ENCODE results near the gene RHBG. TPM values are rescaled to one million over a fixed set of nuclear protein-coding genes. Genes with fewer than 3 reads are reported as not detected.

RHBG gene
- total and polyA plus RNA-seq, 2 of the 4 experiments (the other 2 are of a cell fraction): not detected

DNA sequence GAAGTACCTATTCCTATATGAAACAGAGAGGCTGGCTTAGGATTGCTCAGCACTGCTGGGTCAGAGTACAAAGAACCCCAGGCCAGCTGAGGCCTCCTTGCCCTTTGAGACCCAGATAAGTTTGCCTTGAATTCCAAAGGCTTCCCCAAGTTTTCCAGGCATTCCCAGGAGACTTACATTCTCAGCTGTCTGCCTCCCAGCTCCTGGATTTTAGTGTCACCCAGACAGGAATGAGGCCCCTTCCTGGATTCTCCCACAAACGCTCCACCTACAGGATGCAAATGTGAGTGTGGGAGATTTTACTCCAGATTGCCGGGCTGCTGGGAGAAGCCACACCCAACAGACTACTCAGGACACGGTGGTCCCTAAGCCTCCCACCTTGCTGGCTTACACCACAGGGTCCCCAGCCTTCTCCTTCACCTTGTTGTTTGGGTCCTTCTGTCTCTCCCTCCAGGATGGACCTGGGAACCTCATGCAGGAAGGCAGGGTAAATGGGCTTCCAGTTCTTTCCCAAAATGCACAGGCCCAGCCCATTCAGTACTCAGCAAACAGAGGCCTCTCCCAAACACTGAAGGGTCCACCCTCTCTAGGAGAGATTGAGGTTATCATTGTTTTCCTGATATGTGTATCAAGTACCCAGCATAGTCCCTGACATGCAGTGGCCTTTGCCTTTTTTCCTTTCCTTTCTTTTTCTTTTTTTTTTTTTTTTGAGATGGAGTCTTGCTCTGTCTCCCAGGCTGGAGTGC is 10.6 kb downstream of the RHBG start:
- ATAC-seq (ENCODE audit: low read depth): no peak

More for the DNA sequence above, 10.6 kb downstream of the RHBG start:
- no peak for TF ChIP-seq FOS (IDR thresholded peaks at IDR 0.05; ENCODE audit: low read depth, low read length)
- no peak for TF ChIP-seq NFE2L2 (IDR thresholded peaks at IDR 0.05; ENCODE audit: low read depth, low read length)
- no peak for TF ChIP-seq POLR2A (IDR thresholded peaks at IDR 0.05; ENCODE audit: low read depth, low read length)
- TF ChIP-seq CEBPB (IDR thresholded peaks at IDR 0.05; ENCODE audit: low read depth, low read length): no peak
- TF ChIP-seq RFX5 (IDR thresholded peaks at IDR 0.05; ENCODE audit: low read depth, low read length): no peak
- no peak for TF ChIP-seq CHD1 (IDR thresholded peaks at IDR 0.05; ENCODE audit: low read depth, low read length)
- TF ChIP-seq, protein P1, sequence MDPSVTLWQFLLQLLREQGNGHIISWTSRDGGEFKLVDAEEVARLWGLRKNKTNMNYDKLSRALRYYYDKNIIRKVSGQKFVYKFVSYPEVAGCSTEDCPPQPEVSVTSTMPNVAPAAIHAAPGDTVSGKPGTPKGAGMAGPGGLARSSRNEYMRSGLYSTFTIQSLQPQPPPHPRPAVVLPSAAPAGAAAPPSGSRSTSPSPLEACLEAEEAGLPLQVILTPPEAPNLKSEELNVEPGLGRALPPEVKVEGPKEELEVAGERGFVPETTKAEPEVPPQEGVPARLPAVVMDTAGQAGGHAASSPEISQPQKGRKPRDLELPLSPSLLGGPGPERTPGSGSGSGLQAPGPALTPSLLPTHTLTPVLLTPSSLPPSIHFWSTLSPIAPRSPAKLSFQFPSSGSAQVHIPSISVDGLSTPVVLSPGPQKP (IDR thresholded peaks at IDR 0.05; ENCODE audit: borderline replicate concordance, low read depth, low read length): no peak
- no peak for TF ChIP-seq BHLHE40 (IDR thresholded peaks at IDR 0.05; ENCODE audit: low read depth, low read length)
- TF ChIP-seq RAD21 (IDR thresholded peaks at IDR 0.05; ENCODE audit: low read length): no peak
- TF ChIP-seq, protein P2, sequence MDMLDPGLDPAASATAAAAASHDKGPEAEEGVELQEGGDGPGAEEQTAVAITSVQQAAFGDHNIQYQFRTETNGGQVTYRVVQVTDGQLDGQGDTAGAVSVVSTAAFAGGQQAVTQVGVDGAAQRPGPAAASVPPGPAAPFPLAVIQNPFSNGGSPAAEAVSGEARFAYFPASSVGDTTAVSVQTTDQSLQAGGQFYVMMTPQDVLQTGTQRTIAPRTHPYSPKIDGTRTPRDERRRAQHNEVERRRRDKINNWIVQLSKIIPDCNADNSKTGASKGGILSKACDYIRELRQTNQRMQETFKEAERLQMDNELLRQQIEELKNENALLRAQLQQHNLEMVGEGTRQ (IDR thresholded peaks at IDR 0.05; ENCODE audit: low read depth, low read length): no peak
- TF ChIP-seq RCOR1 (IDR thresholded peaks at IDR 0.05; ENCODE audit: insufficient replicate concordance, low read length): no peak
- TF ChIP-seq, protein P3, sequence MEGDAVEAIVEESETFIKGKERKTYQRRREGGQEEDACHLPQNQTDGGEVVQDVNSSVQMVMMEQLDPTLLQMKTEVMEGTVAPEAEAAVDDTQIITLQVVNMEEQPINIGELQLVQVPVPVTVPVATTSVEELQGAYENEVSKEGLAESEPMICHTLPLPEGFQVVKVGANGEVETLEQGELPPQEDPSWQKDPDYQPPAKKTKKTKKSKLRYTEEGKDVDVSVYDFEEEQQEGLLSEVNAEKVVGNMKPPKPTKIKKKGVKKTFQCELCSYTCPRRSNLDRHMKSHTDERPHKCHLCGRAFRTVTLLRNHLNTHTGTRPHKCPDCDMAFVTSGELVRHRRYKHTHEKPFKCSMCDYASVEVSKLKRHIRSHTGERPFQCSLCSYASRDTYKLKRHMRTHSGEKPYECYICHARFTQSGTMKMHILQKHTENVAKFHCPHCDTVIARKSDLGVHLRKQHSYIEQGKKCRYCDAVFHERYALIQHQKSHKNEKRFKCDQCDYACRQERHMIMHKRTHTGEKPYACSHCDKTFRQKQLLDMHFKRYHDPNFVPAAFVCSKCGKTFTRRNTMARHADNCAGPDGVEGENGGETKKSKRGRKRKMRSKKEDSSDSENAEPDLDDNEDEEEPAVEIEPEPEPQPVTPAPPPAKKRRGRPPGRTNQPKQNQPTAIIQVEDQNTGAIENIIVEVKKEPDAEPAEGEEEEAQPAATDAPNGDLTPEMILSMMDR (conservative IDR thresholded peaks at IDR 0.05; ENCODE audit: low read depth, low read length): no peak
- no peak for TF ChIP-seq SMC3 (IDR thresholded peaks at IDR 0.05; ENCODE audit: low read depth, low read length)
- no peaks in the 10 kb centered on the region for H3K36me3 ChIP-seq (ENCODE audit: control insufficient read depth, insufficient read depth, low read length)
- H3K4me2 ChIP-seq (ENCODE audit: low read depth, low read length): no peak overlapping the region
- no peak overlapping the region for H3K56ac ChIP-seq (ENCODE audit: extremely low read depth, insufficient read depth, low read length)
- no peak overlapping the region for H3K9ac ChIP-seq (ENCODE audit: low read depth, low read length)
- no peak overlapping the region for H3K18ac ChIP-seq (ENCODE audit: low read depth, low read length)
- intact Hi-C loops (cut with micrococcal nuclease) (no loop called here), dilution Hi-C loops (cut with HindIII; ENCODE audit: low sequenced_read_pairs, unreplicated experiment) (no loop called here), in situ Hi-C loops (cut with MboI; ENCODE audit: low sequenced_read_pairs) (loop anchor here (10.0 kb wide), 1 partner anchor 65 kb away; no protein-coding TSS in a partner anchor)
- CTCF ChIA-PET: interaction anchor here (0.7 to 1.8 kb wide), 3 partner anchors 33 to 111 kb away, joined by 3 to 7 read pairs (median 4); no protein-coding TSS in a partner anchor
- no peaks in the 10 kb centered on the region for H3K79me1 ChIP-seq (ENCODE audit: low read depth in 1 of 2, low read length in 2 of 2)
- no peak overlapping the region for H2BK120ac ChIP-seq (ENCODE audit: low read depth, low read length)
- no peaks in the 10 kb centered on the region for H3K9me1 ChIP-seq (ENCODE audit: insufficient read depth, low read length)
- peaks cover 9% of the 10 kb centered on the region; the same call in 1 of the 2 replicates for H3K27me3 ChIP-seq (ENCODE audit: control insufficient read depth, insufficient read depth, low read length)
- H2AFZ ChIP-seq (replicated peaks; ENCODE audit: low read length, poor library complexity): peak overlapping the region; percentile 67
- H4K91ac ChIP-seq (ENCODE audit: insufficient read depth, low read depth, low read length): no peak overlapping the region
- H4K20me1 ChIP-seq (ENCODE audit: insufficient read depth, low read length): no peaks in the 10 kb centered on the region
- H3K23ac ChIP-seq (ENCODE audit: low read depth, low read length): no peak overlapping the region
- H3K4me1 ChIP-seq (ENCODE audit: control insufficient read depth, insufficient read depth, low read length): no peaks in the 10 kb centered on the region
- no peak overlapping the region for H4K8ac ChIP-seq (ENCODE audit: low read depth in 2 of 2, low read length in 2 of 2)
- no CpG with 5 or more reads among the region's 3 CpGs for WGBS, 2 experiments (ENCODE audit: extremely low coverage in 2 of 2, insufficient read length in 1 of 2)
- POLR2A ChIA-PET (ENCODE audit: unreplicated experiment): no interaction called here
- H3K4me3 ChIP-seq (ENCODE audit: insufficient read depth, low read depth, low read length): no peak overlapping the region
- H3K27ac ChIP-seq (ENCODE audit: insufficient read depth, low read length): no peak overlapping the region
- no peak overlapping the region for H2BK20ac ChIP-seq (ENCODE audit: low read depth, low read length)
- no peaks in the 10 kb centered on the region for H3K9me3 ChIP-seq (ENCODE audit: control insufficient read depth, insufficient read depth, low read length)
- DNase-seq: peak; percentile 5
- BruUV-seq (replicated peaks): no TSS peak
- no peak overlapping the region for H3K14ac ChIP-seq (replicated peaks; ENCODE audit: low read depth, low read length)
- no peak overlapping the region for H2AK5ac ChIP-seq (ENCODE audit: low read depth, low read length)
- H2BK15ac ChIP-seq (ENCODE audit: low read depth, low read length): no peak overlapping the region
- no peak overlapping the region for H2BK5ac ChIP-seq (ENCODE audit: low read depth, low read length, poor library complexity, severe bottlenecking)
- H4K5ac ChIP-seq (ENCODE audit: low read depth, low read length): no peak overlapping the region
- no peak overlapping the region for H3K4ac ChIP-seq (ENCODE audit: low read depth, low read length)
- H2AK9ac ChIP-seq (replicated peaks; ENCODE audit: low read depth, low read length, poor library complexity): peak overlapping the region; percentile 42

Measured in IMR-90 (cell line).